GM18907 (cell line): ENCODE data around the gene ZDHHC13.

ENCODE experiments used
- ATAC-seq: cut with Tn5 transposase; IDR thresholded peaks from one replicate; pipeline ENCODE4 v1.9.1; 2021; ENCODE audit warnings: mild to moderate bottlenecking, moderate library complexity; ENCODE audit not compliant: unreplicated experiment

The ZDHHC13 gene

DNA sequence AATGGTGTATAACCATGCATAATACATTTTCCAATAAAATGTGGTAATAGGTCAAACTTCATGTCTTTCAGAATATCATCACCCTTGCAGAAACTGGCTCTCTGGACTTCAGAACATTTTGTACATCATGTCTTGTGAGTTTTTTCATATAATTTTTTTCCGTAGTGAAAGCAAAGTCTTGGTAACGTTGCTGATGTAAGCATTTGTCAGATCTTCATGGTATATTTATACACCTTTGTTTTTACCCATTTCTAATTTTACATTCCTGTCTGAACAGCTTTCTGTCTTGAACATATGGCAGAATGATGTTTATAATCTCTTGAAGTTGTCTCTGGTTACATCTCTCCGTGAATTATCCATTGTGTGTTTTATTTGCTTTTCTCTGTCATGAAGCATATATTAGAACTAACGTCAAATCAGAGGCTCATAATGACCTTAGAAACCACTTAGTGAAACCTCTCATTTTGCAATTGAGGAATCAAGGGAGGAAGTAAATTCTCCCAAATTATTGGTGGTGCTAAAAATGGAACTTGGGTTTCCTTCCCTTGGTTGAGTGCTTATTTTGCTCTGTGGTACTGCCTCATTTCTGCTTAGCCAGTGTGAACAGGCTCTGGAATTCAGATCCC lies 47.4 kb downstream of the ZDHHC13 start:
- ATAC-seq, result no peak

DNA sequence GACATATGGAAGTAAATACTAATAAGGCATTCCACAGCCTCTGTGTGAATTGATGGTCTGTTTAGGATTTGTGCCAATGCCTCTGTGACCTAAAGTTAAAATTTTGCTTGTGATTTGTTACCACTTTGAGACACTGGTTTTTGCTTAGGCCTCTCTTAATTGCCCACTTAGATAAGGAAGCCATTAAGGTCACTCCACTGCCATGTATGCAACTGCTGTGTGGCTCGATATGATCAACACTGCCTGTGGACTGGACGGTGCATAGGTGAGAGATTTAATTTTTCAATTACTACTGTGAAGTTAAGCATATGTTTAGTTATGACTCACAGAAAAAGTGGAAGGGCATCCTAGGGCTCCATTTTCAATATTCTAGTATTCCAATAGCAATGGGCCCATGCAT lies 47.9 kb downstream of the ZDHHC13 start:
- ATAC-seq, result no peak

GRCh38 chr11:19168090-19168489 lies 51.1 kb downstream of the ZDHHC13 start:
- ATAC-seq, result no peak

DNA sequence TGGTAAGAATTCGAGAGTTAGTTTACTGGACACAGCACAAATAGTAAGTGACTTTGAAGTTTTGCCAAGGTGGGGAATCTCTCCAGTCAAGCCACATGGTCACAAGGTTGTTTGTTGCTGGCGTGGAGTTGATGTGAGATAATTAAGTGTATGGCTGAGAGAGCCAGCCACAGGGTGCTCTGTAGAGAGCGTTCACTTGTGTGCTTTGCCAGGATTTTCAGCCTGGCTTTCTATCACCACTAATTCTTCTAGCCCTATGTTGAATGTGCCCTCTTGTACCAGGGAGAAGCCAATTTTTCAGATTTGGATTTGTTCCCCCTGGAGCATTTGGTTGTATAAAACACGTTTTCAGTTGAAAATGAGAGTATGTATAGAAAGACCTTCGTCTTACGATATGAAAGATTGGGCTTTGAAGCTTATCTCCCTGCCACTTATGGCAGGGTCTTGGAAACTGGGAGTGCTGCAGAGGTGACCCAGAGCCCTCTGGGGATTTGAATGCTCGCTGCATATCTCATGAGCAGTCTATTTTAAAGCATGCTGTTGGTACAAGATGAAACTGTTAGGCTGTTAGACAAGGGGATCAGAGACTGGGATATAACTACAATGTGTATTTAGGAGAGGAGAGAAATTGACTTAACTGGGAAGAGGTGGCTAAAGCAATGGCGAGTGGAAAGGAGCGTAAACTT lies 56.2 kb downstream of the ZDHHC13 start:
- ATAC-seq, result no peak

DNA sequence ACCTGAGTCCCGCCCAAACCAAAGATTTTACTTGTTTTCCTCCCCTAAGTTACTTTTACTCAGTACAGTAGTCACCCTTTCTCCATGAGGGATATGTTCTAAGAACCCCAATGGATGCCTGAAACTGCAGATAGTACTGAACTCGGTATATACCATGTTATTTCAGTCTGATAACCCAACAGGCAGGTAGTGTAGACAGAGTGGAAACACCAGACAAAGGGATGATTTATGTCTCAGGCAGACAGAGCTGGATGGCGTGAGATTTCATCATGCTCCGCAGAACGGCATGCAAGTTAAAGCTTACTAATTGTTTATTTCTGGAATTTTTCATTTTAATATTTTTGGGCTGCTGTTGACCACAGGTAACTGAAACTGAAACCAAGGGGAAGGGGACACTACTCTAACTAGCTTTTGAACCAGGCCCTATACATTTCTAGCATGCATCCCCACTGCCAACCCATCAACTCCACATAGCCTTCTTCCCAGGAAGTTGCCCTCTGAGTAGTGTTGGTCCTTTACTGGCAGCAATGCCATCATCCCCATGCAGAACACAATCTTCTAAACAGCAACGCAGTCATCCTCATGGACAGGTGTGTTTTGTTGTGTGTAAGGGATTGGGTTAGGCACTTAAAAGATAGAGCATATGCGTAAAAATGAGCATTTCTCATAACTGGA lies 57.1 kb downstream of the ZDHHC13 start:
- no peak for ATAC-seq

DNA sequence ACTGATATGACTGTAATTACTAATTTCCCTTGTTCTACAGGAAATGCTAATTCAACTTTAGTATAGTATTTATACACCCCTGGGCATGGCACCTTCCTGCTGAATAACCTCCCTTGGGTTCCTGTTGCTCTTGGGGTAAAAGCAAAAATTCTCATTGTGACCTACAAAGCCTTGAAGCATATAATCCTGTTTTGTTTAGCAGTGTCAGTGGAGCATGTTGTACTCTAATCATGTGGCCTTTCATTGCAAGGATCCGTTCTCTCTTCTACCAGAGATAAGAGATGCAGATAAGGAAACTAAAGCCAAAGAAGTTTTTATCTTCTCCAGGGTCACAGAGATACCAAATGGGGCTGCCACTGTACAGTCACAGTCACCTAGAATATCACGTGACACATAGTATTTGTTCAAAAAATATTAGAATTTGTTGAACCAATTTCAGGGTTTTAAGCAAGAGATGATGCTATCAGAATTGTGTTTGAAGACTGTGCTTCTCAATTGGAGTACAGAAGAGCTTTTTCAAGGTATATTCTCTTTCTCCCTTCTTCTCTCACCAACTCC lies 59.7 kb downstream of the ZDHHC13 start:
- no peak for ATAC-seq

GRCh38 chr11:19181531-19182261 lies 64.7 kb downstream of the ZDHHC13 start:
- ATAC-seq, result no peak

- ATAC-seq, result no peak
Measured at GRCh38 chr11:19183646-19184045, 66.7 kb downstream of the ZDHHC13 start.

DNA sequence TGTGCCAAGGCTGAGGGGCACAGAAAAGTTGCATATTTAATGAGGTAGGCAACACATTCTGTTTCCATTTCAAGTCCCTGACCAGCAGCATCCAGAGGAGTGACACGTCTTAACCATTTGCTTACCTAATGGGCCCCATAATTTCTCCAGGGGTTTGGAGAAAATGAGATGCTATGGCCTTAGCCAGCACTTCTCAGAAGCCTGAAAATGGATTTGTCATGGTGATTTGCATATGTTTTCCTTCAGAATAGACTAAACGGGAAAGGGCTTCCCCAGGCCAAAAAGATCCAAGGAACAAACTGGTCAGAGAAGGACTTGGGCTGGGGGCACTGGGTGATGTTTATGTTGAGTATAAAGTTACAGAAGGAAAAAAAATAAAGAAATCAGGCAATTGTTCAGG lies 68.1 kb downstream of the ZDHHC13 start:
- ATAC-seq, result no peak

DNA sequence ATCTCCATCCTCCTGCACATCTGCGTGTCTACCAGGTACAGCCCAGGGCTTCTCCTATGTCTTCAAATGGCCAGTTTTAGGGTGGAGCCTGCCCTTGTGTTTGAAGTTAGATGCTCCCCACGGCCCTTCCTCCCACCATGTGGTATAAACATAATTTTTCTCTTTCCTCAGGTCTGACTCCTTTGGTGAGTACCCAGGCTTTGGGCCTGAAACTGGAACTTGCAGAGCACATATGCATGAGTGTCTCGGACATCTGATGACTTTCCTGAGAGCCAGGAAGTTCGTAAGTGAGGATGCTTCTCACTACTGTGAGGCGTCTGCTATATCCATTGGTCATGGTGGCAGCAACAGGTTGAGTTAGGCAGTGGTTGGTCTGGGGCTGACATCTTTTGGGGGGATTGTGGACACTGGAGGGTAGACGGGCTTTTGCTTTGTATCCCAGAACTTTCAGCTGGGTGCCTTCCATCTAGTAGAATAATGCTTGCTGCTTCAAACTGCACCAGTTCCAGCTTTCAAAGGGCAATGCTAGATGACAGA lies 68.6 kb downstream of the ZDHHC13 start:
- no peak for ATAC-seq

DNA sequence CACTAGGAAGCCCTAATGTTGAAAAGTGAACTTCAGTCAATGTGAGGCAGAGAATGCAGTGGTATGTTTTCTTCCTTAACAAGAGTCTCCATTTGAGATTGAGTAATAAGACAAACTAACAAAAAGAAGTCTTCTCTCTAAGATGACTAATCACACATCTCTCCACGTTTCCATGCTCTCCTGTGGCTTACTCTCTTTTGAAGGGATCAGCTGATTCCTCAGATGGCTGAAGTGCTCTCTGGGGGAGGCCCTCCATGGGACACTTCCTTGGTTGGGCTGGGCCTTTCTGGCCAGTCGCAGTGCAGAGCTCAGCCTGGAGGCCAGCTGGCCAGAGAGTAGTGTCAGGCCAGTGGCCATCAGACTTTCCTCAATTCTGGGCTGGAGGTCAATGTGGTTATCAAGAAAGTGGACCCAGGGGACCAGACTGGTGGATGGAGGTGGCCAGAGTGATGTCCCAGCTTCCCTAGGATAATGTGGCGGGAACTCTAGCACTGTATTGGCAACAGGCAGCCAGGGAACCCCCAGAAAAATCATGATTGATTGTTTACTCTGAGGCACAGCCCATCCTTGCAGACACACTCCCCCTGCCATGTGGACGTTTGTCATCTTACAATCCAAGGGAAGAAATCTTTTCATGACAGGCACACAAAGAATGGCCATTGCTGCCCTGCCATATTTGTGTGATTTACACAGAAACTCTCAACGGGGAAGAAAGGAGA lies 70.3 kb downstream of the ZDHHC13 start:
- no peak for ATAC-seq

DNA sequence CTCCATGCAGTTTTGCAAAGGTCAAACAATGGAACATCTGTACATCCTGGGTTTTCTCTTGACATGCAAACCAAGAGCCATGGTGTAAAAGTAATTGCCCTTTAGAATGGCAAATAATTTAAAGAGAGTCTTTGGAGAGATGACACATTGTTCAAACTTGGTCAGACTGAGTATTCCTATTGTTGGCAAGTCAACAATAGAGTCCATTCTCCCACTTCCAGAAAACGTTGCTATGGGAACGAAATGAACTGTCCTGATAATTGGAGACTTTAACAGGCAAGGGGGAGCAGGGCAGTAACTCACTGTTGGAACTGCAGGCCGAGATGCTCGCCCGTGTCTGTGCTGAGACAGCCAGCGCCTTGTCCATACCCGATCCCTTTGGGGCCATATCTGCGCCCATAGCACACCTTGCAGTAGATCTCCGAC lies 70.9 kb downstream of the ZDHHC13 start:
- ATAC-seq, result no peak

DNA sequence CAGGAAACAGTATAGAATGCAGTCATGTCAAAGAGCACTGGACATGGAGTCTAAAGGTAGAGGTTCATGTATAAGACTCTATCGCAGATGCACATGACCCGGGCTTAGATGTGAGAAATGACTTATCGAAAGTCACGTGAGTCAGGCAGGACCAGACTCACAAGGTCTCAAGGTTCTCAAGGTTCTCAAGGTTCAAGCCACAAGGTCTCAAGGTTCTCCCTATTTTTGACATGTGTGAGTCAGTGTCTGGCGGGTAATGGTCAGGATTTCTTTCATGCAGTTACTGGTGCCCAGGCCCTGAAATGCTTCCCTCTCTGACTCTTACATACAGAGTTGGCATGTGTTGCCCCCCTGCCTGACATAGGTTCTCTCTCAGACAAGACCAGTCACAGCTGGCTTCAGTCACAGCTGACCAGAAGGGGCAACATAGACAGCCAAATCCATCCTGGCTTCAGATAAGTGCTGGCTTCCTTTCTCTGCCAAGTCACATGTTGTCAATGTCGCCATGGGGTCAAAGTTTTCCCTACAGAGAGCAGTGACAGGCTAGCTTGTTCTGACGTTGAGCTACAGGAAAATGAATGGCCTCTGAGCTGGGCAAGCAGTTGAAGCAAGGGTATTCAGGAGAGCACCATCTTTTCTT lies 74.7 kb downstream of the ZDHHC13 start:
- no peak for ATAC-seq

DNA sequence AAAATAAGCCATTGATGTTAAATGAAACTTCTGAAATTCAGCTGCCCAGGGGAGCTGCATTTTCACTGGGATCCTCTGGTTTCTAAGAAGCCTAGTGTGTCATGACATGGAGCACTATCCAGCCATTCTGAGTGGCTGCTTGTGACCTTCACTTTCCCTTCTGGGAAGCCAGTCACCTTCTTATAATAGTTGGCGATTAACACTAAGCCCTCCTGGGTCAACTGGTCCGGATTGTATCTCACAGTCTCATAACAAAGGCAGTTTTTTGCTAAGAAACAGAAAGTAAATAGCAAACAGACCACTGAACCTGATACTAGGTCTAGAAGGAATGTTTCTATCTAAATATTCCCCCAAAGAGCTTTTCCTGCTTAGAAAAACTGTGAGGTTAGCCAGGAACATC lies 76.9 kb downstream of the ZDHHC13 start:
- ATAC-seq, result no peak

DNA sequence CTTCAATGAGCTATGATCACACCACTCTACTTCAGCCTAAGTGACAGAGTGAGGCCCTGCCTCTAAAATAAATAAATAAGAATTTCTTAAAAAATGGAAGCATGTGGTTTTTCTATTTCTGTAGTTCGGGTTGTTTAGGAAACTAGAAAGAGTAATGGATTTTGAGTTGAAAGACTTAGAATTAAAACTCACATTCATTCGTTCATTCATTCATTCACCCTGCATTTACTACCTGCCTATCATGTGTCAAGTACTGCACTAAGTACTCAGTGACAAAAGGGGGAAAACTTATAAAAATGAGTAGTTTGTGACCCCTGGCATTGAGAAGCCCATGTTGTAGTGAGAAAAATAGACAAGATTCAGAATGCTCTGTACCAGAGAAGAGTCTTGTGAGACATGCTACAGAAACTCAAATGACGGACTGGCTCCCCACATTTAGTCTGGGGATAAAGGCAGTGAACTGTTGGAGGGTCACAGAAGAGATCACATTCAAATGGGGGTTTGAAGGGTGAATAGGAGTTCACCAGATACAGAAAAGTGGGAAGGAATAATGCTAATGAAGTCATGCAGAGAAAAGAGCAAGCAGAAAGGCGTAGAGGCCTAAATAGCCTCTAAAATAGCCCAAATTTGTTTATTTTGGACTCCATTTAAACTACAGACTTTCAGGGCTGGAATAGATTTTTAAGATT lies 77.8 kb downstream of the ZDHHC13 start:
- no peak for ATAC-seq

DNA sequence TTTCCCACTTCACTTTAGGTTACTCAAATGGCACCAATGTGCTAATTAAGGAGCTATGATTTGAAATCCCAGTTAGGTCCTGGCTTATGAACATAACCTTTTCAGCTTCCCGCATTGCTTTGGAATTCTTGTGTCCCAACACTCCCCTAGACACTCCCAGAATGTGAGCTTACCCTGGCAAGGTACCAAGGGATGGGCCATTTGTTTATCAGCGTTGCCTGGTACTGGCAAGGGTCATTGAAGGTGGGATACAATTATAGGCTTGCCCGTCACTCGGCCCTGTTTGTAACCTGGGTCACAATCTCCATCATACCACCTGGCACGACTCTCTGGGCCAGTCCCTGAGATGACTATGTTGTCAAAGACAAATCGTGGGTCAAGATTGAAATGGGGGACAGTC lies 79.5 kb downstream of the ZDHHC13 start:
- ATAC-seq, result no peak

DNA sequence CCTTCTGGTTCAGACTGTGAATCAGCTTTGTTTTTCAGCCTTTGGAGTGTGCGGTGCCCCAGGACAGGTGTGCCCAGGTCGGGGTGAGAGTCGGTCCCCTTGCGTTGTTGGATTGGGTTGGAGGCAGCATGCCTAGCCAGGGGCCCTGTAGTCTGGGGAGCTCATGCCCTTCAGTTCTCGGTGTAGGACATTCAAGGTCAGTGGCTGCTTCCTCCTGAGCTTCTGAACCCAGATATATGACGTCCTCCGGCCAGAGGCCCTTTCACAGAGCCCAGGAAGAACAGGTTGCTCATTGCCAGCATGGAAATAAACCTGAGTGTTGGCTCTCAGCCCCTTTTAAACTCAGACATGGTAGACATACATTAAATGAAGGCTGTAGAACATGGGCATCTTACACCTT lies 82.1 kb downstream of the ZDHHC13 start:
- no peak for ATAC-seq

- ATAC-seq, result no peak
Measured at GRCh38 chr11:19199771-19200170, 82.8 kb downstream of the ZDHHC13 start.
